ENCODE measurements around the gene KIAA1671.

KIAA1671 gene

DNA sequence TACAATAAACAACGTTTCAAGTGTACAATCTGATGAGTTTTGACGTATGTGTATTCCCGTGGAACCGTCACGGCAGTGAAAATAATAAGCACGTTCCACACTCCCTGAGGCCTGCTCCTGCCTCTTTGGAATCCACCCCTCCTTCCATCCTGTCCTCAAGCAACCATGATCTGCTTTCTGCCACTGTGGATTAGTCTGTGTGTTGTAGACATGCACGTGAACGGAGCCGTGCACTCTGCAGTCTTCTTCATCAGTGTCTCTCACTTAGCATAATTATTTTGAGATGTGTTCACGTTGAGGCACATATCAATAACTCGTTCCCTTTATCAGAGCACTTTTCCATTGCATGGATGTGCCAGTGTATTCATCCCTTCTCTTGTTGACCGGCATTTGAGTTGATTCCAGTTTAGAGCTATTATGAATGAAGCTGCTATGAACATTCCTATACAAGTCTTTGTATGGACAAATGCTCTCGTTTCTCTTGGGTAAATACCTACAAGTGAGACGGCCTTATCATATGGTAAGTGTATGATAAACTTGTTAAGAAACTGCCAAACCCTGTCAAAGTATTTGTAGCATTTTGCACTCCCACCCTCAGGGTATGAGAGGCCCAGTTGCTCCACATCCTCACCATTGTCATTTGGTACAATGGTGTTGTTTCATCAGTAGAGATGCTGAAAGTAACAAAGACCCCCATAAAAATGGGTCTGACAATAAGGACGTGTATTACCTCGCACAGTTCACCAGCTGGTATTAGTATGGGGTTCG lies 144.3 kb downstream of the KIAA1671 start:
- no peak for DNase-seq

DNA sequence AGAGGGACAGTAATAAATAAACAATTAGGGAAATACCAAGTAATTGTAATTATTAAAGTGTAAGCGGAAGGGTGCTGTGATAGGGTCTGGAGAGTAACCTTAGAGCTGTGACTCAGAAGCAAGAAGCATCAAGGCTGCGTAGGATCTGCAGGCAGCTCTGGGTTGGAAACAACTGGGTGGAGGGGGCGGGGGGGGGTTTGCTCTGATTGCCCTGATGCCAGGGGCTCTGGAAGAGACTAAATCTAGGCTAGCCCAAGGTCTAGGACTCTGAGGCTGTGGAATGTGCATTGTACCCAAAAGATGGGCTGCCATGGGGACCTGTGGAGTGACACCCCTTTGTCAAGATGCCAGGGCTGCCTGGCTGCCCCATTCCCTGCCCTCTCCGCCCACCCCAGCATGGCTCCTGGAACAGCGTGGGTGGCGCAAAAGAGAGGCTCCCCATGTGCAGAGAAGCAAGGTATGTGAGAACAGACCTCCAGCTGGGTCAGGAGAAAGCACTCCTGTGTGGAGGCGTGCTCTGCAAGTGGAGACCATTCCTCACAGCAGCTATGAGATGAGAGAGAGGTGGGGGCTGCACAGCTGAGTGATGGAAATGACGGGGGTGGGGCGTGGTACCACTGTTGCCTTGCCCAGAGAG lies 146.0 kb downstream of the KIAA1671 start:
- DNase-seq: no peak

DNA sequence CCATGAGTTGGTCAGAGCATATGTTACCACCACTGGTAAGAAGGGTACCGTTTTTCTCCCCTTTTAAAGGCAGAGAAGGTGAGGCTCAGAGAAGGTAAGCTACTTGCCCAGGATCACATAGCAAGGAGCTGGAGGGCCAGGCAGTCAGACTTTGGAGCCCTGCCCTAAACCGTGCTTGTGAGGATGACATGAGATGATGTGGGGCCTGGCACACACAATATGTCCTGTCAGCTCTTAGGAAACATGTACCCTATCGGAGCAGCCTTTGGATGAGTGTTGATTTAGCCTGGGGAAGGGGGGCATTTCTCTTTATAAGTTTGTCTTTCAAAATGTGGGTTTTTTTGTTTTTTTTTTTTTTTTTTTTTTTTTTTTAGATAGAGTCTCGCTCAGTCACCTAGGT lies 146.7 kb downstream of the KIAA1671 start:
- DNase-seq: no peak

DNA sequence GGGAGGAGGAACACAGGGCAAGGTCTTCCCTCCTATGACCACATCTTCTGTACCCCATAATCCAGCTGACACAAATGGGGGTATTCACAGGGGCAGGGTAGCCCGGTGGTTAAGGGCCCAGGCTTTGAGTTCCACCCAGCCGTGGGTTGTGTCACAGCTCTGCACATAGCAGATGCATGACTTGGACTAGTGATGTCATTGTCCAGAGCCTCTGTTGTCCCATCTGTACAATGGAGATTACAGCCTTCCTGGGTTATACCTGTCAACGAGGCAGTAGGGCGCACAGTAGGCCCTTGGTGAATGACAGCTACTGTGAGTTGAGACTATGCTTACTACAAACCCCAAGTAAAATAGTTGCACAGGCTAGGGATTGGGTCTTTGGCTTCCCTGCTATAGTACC lies 147.9 kb downstream of the KIAA1671 start:
- no peak for DNase-seq

DNA sequence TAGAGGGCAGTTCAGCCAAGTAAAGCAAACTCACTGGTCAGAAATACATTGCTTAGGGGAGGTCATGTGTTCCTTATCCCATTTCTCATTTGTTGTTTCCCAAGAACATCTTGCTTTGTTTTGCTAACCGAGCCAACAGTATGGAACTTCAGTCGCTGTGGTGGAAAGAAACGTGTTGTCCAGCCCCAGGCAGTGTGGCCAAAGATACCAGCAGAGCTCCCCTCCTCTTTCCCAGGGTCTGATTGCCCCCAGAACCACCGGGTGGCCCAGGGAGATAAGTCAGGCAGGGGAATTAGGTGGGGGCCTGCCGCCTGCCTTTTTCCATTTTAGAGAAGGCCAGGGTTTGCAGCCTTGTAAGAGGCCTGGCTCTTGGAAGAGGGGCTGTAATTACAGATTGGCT lies 148.4 kb downstream of the KIAA1671 start:
- no peak for DNase-seq

DNA sequence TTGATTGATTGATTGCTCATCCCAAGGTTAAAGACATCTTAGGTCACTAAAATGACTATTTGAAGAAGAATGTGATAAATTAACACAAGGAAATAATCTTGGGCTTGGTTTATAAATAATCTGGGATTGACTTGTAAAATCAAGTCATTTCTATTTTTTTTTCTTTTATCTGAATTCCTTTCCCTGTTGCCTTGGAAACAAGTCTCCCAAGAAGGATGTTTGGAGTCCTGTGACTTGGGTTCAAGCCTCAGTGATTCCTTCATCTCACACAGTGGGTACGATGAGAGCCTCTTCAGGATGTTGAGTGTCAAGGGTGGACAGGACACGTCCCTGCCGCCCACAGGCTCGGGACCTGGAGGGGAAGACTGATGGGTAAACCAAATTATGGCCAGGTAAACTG lies 149.0 kb downstream of the KIAA1671 start:
- no peak for DNase-seq

DNA sequence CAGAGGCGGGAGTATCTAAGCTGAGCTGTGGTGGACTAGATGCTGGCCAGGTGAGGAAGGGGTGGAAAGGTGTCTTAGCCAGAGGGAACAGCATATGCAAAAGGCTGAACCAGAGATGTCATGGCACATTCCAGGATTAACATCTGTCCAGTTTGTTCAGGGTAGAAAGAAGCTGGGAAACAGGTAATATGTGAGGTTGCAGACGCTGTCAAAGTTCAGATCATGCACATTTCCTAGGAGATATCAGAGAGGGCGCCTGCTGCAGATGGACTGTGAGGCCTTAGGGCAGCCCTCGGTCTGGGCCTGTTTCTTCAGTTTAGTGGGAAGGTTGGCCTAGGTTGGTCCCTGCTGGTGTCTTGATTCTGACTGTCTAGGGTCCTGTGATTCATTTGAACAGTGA lies 149.5 kb downstream of the KIAA1671 start:
- DNase-seq: no peak

DNA sequence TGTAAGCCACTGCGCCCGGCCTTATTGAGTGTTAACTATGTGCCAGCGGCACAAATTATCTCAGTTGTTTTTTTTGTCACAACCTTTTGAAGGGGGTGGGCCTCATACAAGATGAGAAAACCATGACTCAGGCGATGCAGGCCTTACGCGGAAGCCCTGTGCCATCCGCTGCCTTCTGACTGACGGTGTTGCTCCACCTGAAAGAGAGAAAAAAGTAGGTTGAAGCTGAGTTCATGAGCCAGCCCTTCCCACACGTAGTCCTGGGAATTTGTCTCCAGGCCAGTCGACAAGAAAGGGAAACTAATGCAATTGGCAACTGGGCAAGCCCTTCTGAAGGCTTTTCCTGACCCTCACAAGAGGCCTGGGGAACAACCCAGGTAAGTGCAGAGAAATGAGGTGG lies 150.2 kb downstream of the KIAA1671 start:
- DNase-seq: no peak

DNA sequence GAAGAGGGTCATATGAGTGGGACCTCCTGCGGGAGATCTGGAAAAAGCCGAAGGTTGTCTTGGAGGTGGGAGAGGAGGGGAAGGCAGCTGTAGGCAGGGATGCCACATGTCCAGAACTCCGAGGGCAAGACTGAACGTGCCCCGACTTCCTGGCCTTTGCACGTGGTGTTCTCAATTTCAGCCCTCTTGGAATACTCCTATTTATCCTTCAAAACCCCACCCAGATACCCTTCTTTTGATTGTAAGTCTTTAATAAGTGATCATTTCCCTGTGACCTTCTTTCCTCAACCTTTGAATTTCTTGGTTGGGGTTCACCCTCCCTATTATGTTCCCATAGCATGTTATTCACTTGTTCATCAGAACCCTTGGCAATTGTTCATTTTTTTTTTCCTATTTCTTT lies 151.9 kb downstream of the KIAA1671 start:
- DNase-seq: no peak

DNA sequence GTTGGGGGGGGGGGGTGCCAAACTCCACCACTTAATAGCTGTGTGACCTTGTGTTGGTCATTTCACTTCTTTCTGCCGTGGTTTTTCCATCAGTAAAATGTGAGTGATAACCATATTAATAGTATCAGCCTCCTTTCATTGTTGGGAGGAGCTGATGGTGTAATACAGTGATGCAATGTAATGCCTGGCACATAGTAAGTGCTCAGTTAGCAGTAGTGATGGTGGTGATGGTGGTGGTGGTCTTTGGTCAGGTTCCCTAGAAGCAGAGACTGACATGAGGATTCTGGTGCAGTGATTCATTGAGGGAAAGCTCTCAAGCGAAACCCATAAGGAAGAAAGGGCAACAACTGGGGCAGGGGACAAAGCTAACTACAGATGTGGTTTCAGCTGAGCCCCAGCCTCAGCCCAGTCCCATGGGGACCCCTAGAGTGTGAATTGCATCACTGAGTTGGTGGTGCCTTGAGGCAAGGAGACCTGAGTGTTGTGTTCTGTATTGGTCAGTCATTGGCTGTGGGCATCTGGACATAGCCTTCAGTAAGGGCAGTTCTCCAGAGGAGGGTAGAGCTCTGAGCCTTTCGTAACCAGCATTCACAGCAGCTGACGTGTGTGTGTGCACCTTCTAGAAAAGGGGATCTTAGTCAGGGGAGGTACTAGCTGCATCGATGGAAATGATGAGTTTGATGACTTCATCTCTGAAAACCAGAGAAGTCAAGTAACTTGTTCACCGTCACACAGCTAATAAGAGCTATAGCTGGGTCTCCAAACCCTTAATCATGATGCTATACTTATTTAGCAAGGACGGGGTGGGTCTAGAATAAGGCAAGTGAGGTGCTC lies 153.5 kb downstream of the KIAA1671 start:
- DNase-seq: no peak

DNA sequence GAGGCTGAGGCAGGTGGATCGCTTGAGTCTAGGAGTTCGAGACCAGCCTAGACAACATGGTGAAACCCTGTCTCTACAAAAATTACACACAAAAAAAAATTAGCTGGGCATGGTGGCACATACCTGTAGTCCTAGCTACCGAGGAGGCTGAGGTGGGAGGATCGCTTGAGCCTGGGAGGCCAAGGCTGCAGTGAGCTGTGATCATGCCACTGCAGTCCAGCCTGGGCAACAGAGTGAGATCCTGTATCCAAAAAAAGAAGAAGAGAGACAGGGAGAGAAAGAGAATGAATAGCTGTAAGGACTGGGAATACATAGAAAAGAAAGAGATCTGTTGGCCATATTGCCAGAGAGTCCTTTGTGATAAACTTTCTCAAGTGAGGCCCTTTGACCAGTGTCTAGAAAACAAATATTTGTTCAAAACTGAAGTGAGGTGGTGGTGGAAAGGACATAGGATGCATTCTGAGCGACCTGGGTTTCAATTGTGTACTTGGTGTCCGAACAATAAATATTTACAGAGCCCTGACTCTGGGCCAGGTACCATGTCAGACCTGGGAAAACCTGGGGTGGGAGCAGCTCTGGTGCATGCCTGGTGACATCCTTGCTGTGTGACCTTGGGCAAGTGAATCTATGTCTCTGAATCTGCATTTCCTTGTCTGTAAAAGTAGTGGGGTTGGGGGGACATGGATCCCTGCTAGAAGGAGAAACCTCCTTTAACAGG lies 157.5 kb downstream of the KIAA1671 start:
- DNase-seq: no peak

DNA sequence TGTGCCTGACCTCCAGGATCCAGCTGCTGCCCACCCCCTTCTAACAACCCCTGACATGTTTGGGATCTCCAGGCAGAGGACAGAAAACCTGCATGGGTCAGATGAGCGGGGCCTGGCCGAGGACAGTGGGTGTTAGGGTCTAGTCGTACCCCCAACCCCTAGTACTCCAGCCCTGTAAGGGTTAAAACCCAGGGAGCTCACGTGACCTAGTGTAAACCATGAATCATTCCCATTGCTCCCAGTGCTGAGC lies 158.0 kb downstream of the KIAA1671 start:
- no peak for DNase-seq

DNA sequence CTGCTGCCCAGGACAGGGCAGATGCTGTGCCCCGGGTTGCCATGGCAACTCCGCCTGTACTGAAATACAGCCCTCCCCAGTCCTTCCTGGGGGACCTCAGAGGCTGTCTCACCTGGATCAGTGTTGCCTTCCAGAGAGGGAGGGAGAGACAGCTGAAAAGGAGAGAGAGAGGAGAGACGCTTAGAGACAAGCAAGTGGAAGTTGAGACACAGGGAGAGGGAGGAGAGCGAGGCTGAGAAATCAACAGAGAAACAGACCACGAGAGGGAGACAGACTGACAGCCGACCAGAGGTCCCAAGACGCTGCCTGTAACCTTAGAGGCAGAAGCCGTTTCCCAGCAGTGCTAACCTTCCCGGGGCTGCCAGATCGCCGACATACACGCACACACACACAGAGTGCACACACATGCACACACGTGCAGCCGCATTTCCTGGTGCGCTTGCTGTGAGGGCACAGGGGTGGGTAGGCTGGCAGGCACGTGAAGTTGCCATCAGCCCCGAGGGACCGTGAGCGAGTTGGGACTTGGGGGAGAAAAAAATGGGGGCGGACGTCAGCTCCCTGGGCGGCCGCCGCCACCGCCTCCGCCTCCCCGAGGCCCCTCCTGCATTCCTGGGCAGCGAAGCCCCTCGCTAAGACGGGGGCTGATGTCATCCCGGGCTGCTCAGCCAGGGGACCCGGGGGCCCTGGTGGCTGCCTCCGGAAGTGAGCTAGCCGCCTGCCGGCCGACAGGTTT lies 158.5 kb downstream of the KIAA1671 start:
- DNase-seq: peak; percentile 11

DNA sequence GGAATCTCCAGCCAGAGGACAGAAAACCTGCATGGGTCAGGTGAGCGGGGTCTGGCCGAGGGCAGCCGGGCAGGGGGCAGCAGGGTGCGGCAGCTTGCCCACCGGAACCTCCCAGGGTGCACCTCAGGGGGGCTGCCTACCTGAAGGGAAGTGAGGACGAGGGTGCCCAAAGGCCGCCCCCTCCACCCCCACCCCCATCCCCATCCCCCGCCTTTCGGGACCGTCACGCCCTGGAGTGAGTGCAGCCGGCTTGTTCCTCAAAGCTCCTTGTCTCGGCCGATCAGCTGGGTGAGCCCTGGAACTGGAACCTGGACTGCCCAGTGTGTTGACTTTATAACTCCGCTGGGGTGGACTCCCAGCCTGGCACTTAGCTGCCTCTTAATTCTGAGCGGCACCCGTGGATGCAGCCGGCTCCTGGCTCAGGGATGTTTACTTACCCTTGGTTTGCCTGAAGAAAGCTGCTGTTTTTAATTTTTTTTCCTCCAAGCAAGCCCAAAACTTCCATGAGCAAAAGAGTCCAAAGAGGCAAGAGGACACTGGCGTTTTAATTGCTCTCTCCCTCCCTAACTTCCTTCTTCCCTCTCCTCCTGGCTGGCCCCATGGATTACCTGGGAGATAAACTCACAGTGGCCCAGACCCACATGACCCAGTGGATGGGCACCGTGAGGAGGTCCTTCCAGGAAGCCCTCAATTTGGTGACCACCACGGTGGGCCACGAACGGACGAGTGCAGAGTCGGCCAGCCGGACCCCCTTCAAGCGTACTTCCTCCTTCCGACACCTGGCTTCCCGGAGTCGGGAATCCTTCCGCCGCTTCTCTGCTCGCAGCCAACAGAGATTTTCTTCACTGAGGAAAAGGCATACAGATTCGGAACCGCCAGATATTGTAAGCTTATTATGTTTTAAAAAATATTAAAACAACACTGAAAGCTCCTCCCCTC lies 159.3 kb downstream of the KIAA1671 start:
- DNase-seq: no peak

DNA sequence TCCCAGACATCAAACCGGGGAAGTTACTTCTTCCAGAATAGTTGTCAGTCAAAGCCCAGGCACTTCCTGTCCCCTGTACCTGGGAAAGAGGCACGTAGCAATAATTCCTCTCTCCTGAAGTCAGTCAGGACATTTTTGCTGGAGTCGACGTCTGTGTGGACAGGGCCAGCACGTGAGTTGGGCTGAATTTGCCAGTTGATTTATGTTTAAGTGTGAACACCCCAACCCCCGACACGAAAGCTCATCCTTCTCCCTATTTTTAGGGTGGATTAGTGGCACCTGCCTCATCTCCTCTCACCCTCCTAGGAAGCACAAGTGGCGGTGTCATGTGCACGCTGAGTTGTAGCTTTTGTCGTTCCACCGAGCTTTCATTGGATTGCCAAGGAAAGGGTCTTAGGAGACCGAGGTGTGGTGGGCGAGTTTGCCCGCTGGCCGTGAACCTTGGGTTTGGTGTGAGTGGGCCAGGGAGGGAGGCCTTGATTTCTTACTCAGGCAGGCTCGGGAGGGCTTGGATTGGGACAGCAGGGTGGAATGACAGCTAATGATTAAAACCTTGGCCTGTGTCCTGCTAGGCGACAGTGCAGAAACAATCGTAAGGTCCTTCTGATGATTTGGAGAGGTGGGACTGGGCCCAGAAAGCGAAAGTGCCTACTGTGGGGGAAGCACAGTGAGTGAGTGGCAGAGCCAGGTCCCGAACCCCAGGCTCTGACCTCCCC lies 160.2 kb downstream of the KIAA1671 start:
- no peak for DNase-seq

DNA sequence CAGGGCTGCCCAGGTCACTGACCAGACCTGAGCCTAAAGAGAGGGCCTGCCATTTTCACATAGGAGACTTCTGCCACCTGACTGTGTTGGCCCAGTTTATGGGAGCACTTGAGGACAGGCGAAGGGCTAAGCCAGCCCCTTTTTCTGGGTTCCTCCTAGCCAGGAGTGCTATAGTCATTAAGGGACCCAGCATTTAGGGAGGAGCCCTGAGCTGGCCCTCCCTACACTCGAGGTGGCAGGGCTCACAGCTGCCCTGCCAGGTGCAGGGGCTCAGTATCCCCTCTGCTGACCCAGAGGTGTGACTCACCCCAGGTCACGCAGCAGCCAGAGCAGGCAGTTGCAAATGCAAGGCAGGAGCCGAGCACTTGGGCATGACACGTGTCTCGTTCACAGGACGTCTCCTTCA lies 160.8 kb downstream of the KIAA1671 start:
- no peak for DNase-seq

DNA sequence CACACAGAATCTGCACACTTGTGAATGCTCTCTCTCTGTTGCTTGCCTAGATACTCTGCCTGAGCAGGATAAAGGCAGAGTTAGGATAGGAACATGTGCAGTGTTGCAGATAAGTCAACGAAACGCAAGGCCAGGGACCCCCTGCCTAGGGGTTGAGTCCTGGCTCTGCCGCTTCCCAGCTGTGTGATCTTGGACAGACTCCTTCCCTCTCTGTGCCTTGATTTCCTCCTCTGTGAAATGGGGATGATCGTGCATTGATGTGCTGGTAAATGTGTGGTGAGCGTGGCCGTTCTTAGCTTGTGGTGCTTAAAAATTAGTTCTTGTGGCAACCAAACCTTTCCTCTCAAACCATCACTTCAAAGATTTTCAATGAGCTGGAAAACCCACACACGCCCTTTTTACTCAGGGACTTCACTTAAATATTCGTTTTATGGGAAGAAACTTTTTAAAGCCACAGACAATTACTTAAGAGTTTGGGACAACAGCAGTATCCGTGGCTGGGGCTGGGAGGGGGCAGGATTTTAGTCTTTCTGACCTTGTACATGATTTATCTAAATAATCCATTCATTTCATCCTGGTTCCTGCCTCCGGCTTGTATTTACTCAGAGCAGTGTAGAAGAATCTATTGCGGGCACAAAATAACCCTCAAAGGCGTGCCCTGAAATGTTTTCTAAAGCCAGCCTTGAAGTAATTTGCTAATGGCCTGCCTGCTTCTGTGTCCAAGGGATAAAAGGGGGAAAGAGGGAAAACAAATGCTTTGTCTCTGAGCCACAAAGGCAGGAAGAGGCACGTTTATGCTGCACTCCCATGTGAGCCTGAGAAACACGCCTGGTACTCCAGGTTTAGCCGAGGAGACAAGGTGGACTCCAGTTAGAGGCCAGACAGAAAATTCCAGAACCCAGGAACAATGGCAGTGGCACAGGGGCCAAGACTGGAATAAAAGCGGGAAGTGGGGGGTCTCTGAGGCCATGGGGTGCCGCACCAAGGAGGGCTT lies 162.2 kb downstream of the KIAA1671 start:
- no peak for DNase-seq

DNA sequence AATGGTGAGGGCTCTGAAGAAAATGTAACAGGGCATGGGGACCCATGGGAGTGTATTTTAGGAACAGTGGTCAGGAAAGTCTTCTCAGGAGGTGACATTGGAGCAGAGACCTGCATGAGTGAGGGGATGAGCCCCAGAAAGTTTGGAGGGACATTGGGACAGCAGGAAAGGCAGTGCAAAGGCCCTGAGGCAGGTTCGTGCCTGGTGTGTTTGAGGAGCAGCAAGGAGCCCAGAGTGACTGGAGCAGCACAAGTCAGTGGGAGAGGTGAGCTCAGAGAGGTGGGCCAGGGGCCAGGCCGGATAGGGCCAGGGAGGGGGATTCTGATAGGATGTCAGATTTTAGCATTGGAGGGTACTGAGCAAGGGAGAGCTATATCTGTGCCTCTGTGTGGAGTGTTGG lies 167.1 kb downstream of the KIAA1671 start:
- DNase-seq: no peak

DNA sequence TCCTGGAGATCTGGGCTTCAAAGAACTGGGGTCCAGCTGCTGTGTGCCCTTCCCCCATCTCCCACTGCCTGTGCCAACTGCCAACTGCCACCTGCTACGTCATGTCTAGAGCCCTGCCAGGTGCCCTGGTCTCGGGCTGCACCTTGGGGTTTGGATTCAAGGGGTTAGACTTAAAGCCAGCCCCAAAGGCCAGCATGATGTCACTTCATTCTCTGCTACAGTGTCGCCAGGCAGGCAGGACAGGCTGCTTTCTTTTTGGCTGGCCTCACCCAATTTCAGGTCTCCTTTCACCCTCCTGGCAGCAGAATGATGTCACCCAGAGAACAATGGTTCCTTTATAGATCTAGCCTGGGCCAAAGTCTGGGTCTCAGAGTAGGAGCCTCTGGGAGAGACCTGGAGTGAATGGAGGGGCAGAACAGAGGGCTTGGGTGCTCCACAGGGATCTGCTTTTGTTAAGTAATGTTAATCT lies 167.6 kb downstream of the KIAA1671 start:
- DNase-seq: no peak
